PFSK-1 (cell line): Measurements from ENCODE around the gene FABP6.

Experiments
- POLR2AphosphoS5 ChIP-seq: IDR thresholded peaks from 2 replicates; pipeline ENCODE4 v1.6.1; 2012; ENCODE audit warnings: low read depth, mild to moderate bottlenecking, control low read depth, low read length, moderate library complexity
- TAF1 ChIP-seq: IDR thresholded peaks from 2 replicates; pipeline ENCODE4 v1.6.1; 2012; ENCODE audit warnings: low read length, control low read depth, borderline replicate concordance; ENCODE audit not compliant: insufficient read depth

GRCh38 chr5:160250826-160251225, 21.5 kb downstream of the FABP6 start:
- TF ChIP-seq POLR2AphosphoS5 = no peak
- no peak for TF ChIP-seq TAF1
